OCI-LY3 (cell line): ENCODE measurements around the gene LDB3.

Source experiments
- EZH2phosphoT487 ChIP-seq: fragments of 200-600 bp; shearing (Covaris generic); IDR thresholded peaks from 2 replicates; pipeline ENCODE4 v1.6.1; 2018; ENCODE audit warnings: antibody characterized with exemption, mixed run types, low read depth
- TF ChIP-seq, protein P1 (sequence below): fragments of 200-600, 300-600 bp; sonication (generic); IDR thresholded peaks from 2 replicates; pipeline ENCODE4 v1.5.1; 2014; ENCODE audit warnings: antibody characterized with exemption, low read length, low read depth

DNA sequence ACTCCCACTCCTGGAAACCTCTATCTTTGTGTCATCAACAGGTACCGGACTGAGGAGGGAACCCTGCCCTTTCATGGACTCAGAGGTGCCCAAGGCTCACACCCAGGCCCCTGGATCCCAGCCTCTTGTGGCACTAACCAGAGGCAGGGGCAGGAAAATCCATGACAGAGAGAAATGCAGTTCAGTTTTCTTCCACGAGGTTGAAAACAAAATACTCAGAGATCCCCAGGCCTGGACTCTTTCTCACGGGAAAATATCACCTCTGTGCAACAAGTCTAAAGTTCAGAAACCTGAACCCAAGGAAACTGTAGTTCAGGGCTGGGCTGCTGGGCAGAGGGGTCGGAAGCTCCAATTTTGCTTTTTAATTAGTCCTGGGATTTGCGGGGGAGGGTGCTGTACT is 35.4 kb upstream of the LDB3 start:
- TF ChIP-seq, protein P1, sequence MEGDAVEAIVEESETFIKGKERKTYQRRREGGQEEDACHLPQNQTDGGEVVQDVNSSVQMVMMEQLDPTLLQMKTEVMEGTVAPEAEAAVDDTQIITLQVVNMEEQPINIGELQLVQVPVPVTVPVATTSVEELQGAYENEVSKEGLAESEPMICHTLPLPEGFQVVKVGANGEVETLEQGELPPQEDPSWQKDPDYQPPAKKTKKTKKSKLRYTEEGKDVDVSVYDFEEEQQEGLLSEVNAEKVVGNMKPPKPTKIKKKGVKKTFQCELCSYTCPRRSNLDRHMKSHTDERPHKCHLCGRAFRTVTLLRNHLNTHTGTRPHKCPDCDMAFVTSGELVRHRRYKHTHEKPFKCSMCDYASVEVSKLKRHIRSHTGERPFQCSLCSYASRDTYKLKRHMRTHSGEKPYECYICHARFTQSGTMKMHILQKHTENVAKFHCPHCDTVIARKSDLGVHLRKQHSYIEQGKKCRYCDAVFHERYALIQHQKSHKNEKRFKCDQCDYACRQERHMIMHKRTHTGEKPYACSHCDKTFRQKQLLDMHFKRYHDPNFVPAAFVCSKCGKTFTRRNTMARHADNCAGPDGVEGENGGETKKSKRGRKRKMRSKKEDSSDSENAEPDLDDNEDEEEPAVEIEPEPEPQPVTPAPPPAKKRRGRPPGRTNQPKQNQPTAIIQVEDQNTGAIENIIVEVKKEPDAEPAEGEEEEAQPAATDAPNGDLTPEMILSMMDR: no peak
- no peak for TF ChIP-seq EZH2phosphoT487
